ENCODE measurements around the gene TMEM63B.

- no peak for TF ChIP-seq CTCF (IDR thresholded peaks at IDR 0.05)
- no peak for TF ChIP-seq POLR2A (IDR thresholded peaks at IDR 0.05)
- TF ChIP-seq POLR2AphosphoS5 (IDR thresholded peaks at IDR 0.05), result no peak
- TF ChIP-seq EP300 (IDR thresholded peaks at IDR 0.05), result no peak
These were observed 38.8 kb downstream of the TMEM63B start for GRCh38 chr6:44166116-44166515.
